GM12878 (cell line): Measurements from ENCODE around the gene FOSL1. TPM values are rescaled to one million over a fixed set of nuclear protein-coding genes. Genes with fewer than 3 reads are reported as not detected.

ENCODE experiments used
- EGR1 ChIP-seq, 2 experiments: IDR thresholded peaks; 1 replicate in 1 of 2; 2 replicates in 1 of 2; pipeline ENCODE4 v1.6.1; 2011 to 2012; ENCODE audit warnings: low read depth in 2 of 2, low read length in 2 of 2, borderline replicate concordance in 1 of 2, mild to moderate bottlenecking in 1 of 2, moderate library complexity in 1 of 2
- polyA plus RNA-seq, 11 experiments: library from polyadenylated mRNA; depleted of rRNA in 4 of 11; unstranded in 6 of 11; stranded (reverse) in 5 of 11; fragments of >200 nt; fragmentation: Nextera tagmentation in 4 of 11; fragmentation: Illumina TruSeq in 1 of 11; extraction: Ambion mirVana in 4 of 11; extraction: Trizol in 1 of 11; gene quantifications; 1 replicate in 1 of 11; 2 replicates in 10 of 11; pipeline versions ENCODE4 v1.2.1 to v1.2.3, GENCODE V29; 2011 to 2016; ENCODE audit warnings: inconsistent platforms in 2 of 11, missing spikeins in 2 of 11, low read depth in 1 of 11
- total RNA-seq, 4 experiments: library from RNA; depleted of rRNA in 3 of 4; stranded (reverse); fragments of >200 nt in 3 of 4; fragmentation: Illumina TruSeq in 1 of 4; extraction: Trizol in 1 of 4; gene quantifications; 2 replicates each; pipeline versions ENCODE4 v1.2.1 to v1.2.3, GENCODE V29; 2013 to 2021
- TF ChIP-seq, protein P1 (sequence below): fragments of 450-650 bp; IDR thresholded peaks from 2 replicates; pipeline ENCODE4 v1.6.1; 2016; ENCODE audit warnings: mild to moderate bottlenecking, moderate library complexity, borderline replicate concordance
- TF ChIP-seq, protein P2 (sequence below): IDR thresholded peaks from 2 replicates; pipeline ENCODE4 v1.6.1; 2012; ENCODE audit warnings: mild to moderate bottlenecking, low read depth, low read length

The FOSL1 gene
- total and polyA plus RNA-seq, 10 of the 15 experiments (the other 5 are each of a cell fraction or from before 2014, with no cell fraction given), result 0.82 to 5.4 (median 2.1) TPM

DNA sequence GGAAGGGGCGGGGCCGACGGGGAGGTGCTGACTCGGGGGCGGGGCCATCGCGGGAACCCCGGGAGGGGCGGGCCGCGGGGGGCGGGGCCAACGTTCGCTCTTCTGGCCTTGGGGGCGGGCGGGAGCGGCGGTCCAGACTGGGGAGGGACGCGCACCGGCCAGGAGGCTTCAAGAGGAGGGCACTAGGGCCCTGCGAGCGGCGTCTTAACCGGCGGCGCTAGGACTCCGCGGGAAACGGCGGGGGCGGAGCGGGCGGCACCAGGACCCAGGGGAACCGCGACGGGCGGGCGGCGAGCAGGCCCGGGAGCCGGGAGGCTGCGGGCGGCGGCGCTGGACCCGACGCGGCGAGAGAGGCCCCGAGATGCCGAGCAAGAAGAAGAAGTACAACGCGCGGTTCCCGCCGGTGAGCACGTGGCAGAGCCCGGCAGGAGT lies 19.0 kb upstream of the FOSL1 start, which contains the start of gene DRAP1 (continued):
- TF ChIP-seq, protein P1, sequence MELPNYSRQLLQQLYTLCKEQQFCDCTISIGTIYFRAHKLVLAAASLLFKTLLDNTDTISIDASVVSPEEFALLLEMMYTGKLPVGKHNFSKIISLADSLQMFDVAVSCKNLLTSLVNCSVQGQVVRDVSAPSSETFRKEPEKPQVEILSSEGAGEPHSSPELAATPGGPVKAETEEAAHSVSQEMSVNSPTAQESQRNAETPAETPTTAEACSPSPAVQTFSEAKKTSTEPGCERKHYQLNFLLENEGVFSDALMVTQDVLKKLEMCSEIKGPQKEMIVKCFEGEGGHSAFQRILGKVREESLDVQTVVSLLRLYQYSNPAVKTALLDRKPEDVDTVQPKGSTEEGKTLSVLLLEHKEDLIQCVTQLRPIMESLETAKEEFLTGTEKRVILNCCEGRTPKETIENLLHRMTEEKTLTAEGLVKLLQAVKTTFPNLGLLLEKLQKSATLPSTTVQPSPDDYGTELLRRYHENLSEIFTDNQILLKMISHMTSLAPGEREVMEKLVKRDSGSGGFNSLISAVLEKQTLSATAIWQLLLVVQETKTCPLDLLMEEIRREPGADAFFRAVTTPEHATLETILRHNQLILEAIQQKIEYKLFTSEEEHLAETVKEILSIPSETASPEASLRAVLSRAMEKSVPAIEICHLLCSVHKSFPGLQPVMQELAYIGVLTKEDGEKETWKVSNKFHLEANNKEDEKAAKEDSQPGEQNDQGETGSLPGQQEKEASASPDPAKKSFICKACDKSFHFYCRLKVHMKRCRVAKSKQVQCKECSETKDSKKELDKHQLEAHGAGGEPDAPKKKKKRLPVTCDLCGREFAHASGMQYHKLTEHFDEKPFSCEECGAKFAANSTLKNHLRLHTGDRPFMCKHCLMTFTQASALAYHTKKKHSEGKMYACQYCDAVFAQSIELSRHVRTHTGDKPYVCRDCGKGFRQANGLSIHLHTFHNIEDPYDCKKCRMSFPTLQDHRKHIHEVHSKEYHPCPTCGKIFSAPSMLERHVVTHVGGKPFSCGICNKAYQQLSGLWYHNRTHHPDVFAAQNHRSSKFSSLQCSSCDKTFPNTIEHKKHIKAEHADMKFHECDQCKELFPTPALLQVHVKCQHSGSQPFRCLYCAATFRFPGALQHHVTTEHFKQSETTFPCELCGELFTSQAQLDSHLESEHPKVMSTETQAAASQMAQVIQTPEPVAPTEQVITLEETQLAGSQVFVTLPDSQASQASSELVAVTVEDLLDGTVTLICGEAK, result no peak
- peak; percentile 87 to 100 for TF ChIP-seq EGR1 (IDR thresholded peaks at IDR 0.05; ENCODE audit: borderline replicate concordance in 1 of 2, low read depth in 2 of 2, low read length in 2 of 2)
- TF ChIP-seq, protein P2, sequence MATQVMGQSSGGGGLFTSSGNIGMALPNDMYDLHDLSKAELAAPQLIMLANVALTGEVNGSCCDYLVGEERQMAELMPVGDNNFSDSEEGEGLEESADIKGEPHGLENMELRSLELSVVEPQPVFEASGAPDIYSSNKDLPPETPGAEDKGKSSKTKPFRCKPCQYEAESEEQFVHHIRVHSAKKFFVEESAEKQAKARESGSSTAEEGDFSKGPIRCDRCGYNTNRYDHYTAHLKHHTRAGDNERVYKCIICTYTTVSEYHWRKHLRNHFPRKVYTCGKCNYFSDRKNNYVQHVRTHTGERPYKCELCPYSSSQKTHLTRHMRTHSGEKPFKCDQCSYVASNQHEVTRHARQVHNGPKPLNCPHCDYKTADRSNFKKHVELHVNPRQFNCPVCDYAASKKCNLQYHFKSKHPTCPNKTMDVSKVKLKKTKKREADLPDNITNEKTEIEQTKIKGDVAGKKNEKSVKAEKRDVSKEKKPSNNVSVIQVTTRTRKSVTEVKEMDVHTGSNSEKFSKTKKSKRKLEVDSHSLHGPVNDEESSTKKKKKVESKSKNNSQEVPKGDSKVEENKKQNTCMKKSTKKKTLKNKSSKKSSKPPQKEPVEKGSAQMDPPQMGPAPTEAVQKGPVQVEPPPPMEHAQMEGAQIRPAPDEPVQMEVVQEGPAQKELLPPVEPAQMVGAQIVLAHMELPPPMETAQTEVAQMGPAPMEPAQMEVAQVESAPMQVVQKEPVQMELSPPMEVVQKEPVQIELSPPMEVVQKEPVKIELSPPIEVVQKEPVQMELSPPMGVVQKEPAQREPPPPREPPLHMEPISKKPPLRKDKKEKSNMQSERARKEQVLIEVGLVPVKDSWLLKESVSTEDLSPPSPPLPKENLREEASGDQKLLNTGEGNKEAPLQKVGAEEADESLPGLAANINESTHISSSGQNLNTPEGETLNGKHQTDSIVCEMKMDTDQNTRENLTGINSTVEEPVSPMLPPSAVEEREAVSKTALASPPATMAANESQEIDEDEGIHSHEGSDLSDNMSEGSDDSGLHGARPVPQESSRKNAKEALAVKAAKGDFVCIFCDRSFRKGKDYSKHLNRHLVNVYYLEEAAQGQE, result 0 out of 2 replicates have a peak, but pooled peaks have one; percentile 36
